ENCODE results near the gene THOP1. TPM values are rescaled to one million over a fixed set of nuclear protein-coding genes. Genes with fewer than 3 reads are reported as not detected.

THOP1 gene
- total RNA-seq, 4 donors from 2014 or later: 57.8 to 88.6 (median 74.7) TPM

GRCh38 chr19:2754659-2755447, 30.4 kb upstream of the THOP1 start:
- no peaks in the 10 kb centered on the region for H3K4me1 ChIP-seq
- no peak overlapping the region for H3K27ac ChIP-seq
- intact Hi-C loops (cut with DNase I): no loop called here
- no peak overlapping the region for H3K4me3 ChIP-seq
- H3K9me3 ChIP-seq: no peaks in the 10 kb centered on the region
- DNase-seq: no peak
- WGBS, 2 donors: 83 to 91% methylated on average over 23 to 27 of the region's 43 CpGs
- no peaks in the 10 kb centered on the region for H3K27me3 ChIP-seq
- H3K36me3 ChIP-seq: peaks cover 16 to 70% (median 23%) of the 10 kb centered on the region in 3 donors
- TF ChIP-seq, protein P1, sequence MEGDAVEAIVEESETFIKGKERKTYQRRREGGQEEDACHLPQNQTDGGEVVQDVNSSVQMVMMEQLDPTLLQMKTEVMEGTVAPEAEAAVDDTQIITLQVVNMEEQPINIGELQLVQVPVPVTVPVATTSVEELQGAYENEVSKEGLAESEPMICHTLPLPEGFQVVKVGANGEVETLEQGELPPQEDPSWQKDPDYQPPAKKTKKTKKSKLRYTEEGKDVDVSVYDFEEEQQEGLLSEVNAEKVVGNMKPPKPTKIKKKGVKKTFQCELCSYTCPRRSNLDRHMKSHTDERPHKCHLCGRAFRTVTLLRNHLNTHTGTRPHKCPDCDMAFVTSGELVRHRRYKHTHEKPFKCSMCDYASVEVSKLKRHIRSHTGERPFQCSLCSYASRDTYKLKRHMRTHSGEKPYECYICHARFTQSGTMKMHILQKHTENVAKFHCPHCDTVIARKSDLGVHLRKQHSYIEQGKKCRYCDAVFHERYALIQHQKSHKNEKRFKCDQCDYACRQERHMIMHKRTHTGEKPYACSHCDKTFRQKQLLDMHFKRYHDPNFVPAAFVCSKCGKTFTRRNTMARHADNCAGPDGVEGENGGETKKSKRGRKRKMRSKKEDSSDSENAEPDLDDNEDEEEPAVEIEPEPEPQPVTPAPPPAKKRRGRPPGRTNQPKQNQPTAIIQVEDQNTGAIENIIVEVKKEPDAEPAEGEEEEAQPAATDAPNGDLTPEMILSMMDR (IDR thresholded peaks at IDR 0.05): no peak
- TF ChIP-seq POLR2A (IDR thresholded peaks at IDR 0.05): no peak

DNA sequence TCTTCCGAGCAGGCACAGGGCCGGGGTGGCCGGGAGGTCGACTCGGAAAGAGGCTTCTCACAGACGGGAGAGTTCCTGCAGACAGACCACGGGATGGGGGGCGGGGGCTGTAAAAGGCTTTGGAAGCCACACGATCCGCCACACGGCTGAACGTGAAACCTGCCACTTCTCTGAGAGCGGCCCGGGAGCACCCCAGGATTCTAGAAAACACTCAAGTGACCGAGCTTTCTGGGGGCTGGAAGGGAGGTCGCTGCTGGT, 29.9 kb upstream of the THOP1 start:
- Histone ChIP-seq H3K27ac (no peak overlapping the region), H3K4me3 (no peak overlapping the region), H3K9me3 (no peaks in the 10 kb centered on the region), H3K4me1 (no peaks in the 10 kb centered on the region), H3K27me3 (no peaks in the 10 kb centered on the region), H3K36me3 (peaks cover 16 to 75% (median 23%) of the 10 kb centered on the region in 3 donors)
- DNase-seq: no peak
- intact Hi-C loops (cut with DNase I): no loop called here
- TF ChIP-seq, protein P1 (IDR thresholded peaks at IDR 0.05): no peak
- TF ChIP-seq POLR2A (IDR thresholded peaks at IDR 0.05): no peak
- 82 to 89% methylated on average over 9 of the region's 16 CpGs for WGBS, 2 donors

DNA sequence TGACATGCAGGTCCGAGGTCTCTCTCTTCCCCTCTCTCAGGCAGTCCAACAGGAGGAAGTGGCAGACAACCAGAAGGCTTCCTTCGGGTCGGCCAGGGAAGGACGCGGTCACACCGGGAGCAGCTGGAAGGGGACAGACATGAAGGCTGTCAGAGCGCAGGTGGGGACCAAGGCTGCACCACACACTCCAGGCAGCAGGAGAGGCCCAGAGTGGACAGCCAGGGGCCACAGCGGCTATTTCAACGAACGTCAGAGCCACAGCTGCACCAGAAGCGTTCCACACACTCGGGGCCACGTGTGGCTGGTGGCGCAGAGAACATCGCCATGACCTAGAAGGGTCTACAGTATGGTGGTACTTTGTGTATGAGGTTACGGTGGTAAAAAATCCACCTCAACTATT, 29.5 kb upstream of the THOP1 start:
- H3K36me3 ChIP-seq: peaks cover 19 to 79% (median 24%) of the 10 kb centered on the region in 3 donors
- 89 to 93% methylated on average over 11 to 13 of the region's 16 CpGs for WGBS, 2 donors
- no peaks in the 10 kb centered on the region for H3K4me1 ChIP-seq
- H3K9me3 ChIP-seq: no peaks in the 10 kb centered on the region
- no peak for DNase-seq
- H3K27me3 ChIP-seq: no peaks in the 10 kb centered on the region
- intact Hi-C loops (cut with DNase I): no loop called here
- TF ChIP-seq POLR2A (IDR thresholded peaks at IDR 0.05): no peak
- TF ChIP-seq, protein P1 (IDR thresholded peaks at IDR 0.05): no peak
- no peak overlapping the region for H3K4me3 ChIP-seq
- H3K27ac ChIP-seq: no peak overlapping the region

DNA sequence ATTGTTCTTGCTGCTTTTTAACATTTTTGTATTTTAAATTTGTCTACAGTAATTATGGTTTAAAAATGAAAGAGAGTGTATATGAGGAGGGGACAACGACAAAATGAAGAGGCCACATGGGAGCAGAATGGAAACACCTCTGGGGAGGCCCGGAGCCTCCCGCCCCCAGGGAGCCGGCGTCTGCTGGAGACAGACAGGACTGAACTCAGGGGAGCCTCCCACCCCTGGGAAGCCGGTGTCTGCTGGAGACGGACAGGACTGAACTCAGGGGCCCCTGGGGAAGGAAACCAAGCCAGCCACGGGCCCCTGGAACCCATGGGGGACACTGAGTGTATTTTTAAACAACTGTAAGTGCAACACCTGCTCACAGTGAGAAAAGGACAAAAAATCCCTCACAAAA, 28.8 kb upstream of the THOP1 start:
- TF ChIP-seq, protein P1 (IDR thresholded peaks at IDR 0.05): no peak
- TF ChIP-seq POLR2A (IDR thresholded peaks at IDR 0.05): no peak
- no peaks in the 10 kb centered on the region for H3K4me1 ChIP-seq
- no peak for DNase-seq
- intact Hi-C loops (cut with DNase I): no loop called here
- H3K36me3 ChIP-seq: peaks cover 26 to 86% (median 28%) of the 10 kb centered on the region in 3 donors
- H3K9me3 ChIP-seq: no peaks in the 10 kb centered on the region
- 88 to 90% methylated on average over 7 to 8 of the region's 8 CpGs for WGBS, 2 donors
- no peak overlapping the region for H3K27ac ChIP-seq
- H3K27me3 ChIP-seq: no peaks in the 10 kb centered on the region
- H3K4me3 ChIP-seq: no peak overlapping the region

DNA sequence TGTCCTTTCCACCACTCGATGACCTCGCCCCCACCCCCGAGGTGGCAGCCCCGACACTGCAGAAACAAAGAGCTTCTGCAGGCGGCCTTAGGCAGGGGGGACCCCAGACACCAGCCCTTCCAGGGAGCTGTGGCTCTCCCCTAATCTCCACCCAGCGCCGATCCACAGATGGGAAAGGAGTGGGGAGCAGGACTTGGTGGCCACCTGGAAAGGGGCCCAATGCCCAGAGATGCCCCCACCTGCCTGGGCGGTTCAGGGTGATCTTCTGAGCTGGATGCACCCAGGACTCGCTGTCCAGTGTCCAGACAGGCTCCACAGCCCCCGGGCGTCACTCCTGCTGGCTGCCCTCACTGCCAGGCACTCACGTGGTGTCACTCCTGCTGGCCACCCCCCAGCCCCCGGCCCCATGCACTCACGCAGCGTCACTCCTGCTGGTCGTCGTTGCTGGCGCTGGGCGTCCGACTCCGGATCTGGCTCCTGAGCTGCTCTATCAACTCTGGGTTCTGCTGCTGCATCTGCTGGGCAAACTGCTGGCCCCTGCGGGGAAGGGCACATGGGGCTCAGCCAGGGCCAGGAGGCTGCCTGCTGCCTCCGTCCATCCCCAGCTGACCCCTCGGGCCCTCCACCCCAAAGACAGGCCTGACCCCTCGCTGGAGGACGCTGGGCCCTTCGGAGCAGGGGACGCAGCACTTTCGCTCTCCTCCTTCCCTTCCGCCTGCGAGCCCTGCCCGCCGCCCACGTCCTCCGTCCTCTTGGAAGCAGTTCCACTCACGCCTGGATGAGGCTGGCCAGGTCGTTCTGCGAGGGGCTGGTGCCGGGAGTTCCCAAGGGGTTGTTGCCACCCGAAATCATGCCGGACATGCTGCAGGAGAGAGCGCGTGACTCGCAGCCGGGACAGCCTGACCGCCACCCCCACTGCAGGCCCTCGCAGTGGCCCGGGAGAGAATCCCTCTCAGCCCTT, 28.1 kb upstream of the THOP1 start:
- Histone ChIP-seq H3K9me3 (no peaks in the 10 kb centered on the region), H3K36me3 (peaks cover 26 to 93% (median 32%) of the 10 kb centered on the region in 3 donors), H3K4me3 (no peak overlapping the region), H3K4me1 (no peaks in the 10 kb centered on the region), H3K27me3 (no peaks in the 10 kb centered on the region), H3K27ac (no peak overlapping the region)
- WGBS, 2 donors: 90 to 92% methylated on average over 11 to 12 of the region's 48 CpGs
- DNase-seq: no peak
- TF ChIP-seq, protein P1 (IDR thresholded peaks at IDR 0.05): no peak
- TF ChIP-seq POLR2A (IDR thresholded peaks at IDR 0.05): no peak
- intact Hi-C loops (cut with DNase I): no loop called here

Measured in esophagus squamous epithelium (tissue), 5 donors.